OCI-LY3 (cell line): ENCODE results near the gene PLEKHA6.

ENCODE experiments used
- CTCF ChIP-seq: fragments of 200-600, 300-600 bp; sonication (generic); IDR thresholded peaks from 2 replicates; pipeline ENCODE4 v1.5.1; 2014; ENCODE audit warnings: antibody characterized with exemption, low read length, low read depth
- EZH2phosphoT487 ChIP-seq: fragments of 200-600 bp; shearing (Covaris generic); IDR thresholded peaks from 2 replicates; pipeline ENCODE4 v1.6.1; 2018; ENCODE audit warnings: antibody characterized with exemption, mixed run types, low read depth

- TF ChIP-seq CTCF (no peak), EZH2phosphoT487 (no peak)
These were observed 1.9 kb downstream of the PLEKHA6 start for GRCh38 chr1:204357551-204358490.
